GM12878 (cell line): ENCODE data around the gene SNX11. TPM values are rescaled to one million over a fixed set of nuclear protein-coding genes. Genes with fewer than 3 reads are reported as not detected.

Source experiments
- ATAC-seq: fragments of 200-7000 bp; cut with Tn5 transposase; 3 replicates; pipeline ENCODE4 v1.9.1; 2020; ENCODE audit warnings: mild to moderate bottlenecking, moderate library complexity
- BruUV-seq: library from RNA; stranded (reverse); fragments of 400-500 nt; replicated peaks from 2 replicates; lab custom pipeline; 2021; lab: Mats Ljungman, UMichigan
- CTCF ChIA-PET: fragments of 300-600 bp; sonication (Branson Sonifier 250); formaldehyde crosslinking; extraction: SDS; loops from one replicate; lab custom pipeline; 2021; ENCODE audit warnings: inconsistent platforms; lab: Yijun Ruan, JAX
- POLR2A ChIA-PET: fragments of 350-600 bp; formaldehyde crosslinking; extraction: SDS; loops from one replicate; lab custom pipeline; 2021; ENCODE audit warnings: inconsistent platforms; lab: Charles Lee
- RAD21 ChIA-PET: fragments of 300-600 bp; sonication (Branson Sonifier 250); formaldehyde crosslinking; loops from one replicate; lab custom pipeline; 2023; ENCODE audit warnings: antibody characterized with exemption; ENCODE audit not compliant: unreplicated experiment; lab: Charles Lee
- SMC1A ChIA-PET: fragments of 300-600 bp; sonication (Branson Sonifier 250); formaldehyde crosslinking; loops from one replicate; lab custom pipeline; 2023; ENCODE audit not compliant: unreplicated experiment, uncharacterized antibody; lab: Charles Lee
- DNase-seq: peaks from one replicate; pipeline ENCODE4 v3.0.0-alpha.2; 2011; ENCODE audit warnings: low read depth, low spot score
- FAIRE-seq: peaks from 3 replicates; lab custom pipeline; 2011; peaks lifted over from hg19 to GRCh38; lab: Jason Lieb, UNC
- H2AFZ ChIP-seq: 2 replicates; pipeline ENCODE4 v1.6.0; 2011; ENCODE audit warnings: low read depth, low read length, control low read depth; ENCODE audit not compliant: control insufficient read depth
- H3K27ac ChIP-seq: 2 replicates; pipeline ENCODE4 v1.5.1; 2011; ENCODE audit warnings: control low read depth; ENCODE audit not compliant: control insufficient read depth, insufficient read depth
- H3K27me3 ChIP-seq, 2 experiments: replicated peaks in 1 of 2; 2 replicates each; pipeline versions ENCODE4 v1.6.0 to v1.6.1; 2011; ENCODE audit warnings: low read length in 1 of 2; ENCODE audit not compliant: control insufficient read depth in 2 of 2, insufficient read depth in 2 of 2
- H3K36me3 ChIP-seq, 2 experiments: 2 replicates each; pipeline ENCODE4 v1.5.1; 2011; ENCODE audit warnings: low read length in 1 of 2; ENCODE audit not compliant: control insufficient read depth in 2 of 2, insufficient read depth in 2 of 2
- H3K4me1 ChIP-seq: 2 replicates; pipeline ENCODE4 v1.6.1; 2011; ENCODE audit warnings: mild to moderate bottlenecking, low read length, moderate library complexity, mixed read lengths; ENCODE audit not compliant: control insufficient read depth, insufficient read depth
- H3K4me2 ChIP-seq: 2 replicates; pipeline ENCODE4 v1.6.0; 2011; ENCODE audit warnings: control low read depth; ENCODE audit not compliant: control insufficient read depth, insufficient read depth
- H3K4me3 ChIP-seq: fragments of 200-600 bp; sonication (generic); 2 replicates; pipeline ENCODE4 v1.5.1; 2016
- H3K79me2 ChIP-seq: 2 replicates; pipeline ENCODE4 v1.6.0; 2011; ENCODE audit warnings: low read length; ENCODE audit not compliant: control insufficient read depth, insufficient read depth
- H3K9ac ChIP-seq: 2 replicates; pipeline ENCODE4 v1.8.0; 2011; ENCODE audit warnings: low read length, control low read depth, mixed read lengths; ENCODE audit not compliant: control insufficient read depth, insufficient read depth
- H3K9me3 ChIP-seq: replicated peaks from 3 replicates; pipeline ENCODE4 v1.5.1; 2011; ENCODE audit warnings: mild to moderate bottlenecking, low read length; ENCODE audit not compliant: control insufficient read depth, insufficient read depth
- H4K20me1 ChIP-seq: 2 replicates; pipeline ENCODE4 v1.6.0; 2011; ENCODE audit not compliant: control insufficient read depth, insufficient read depth
- BHLHE40 ChIP-seq, 2 experiments: fragments of 450-650 bp in 1 of 2; IDR thresholded peaks; 2 replicates each; pipeline ENCODE4 v1.6.1; 2011 to 2017; ENCODE audit warnings: low read depth in 2 of 2, borderline replicate concordance in 1 of 2, improper control_type of control experiment in 1 of 2, low read length in 1 of 2, mild to moderate bottlenecking in 1 of 2
- GATAD2B ChIP-seq: fragments of 450-650 bp; conservative IDR thresholded peaks from 2 replicates; pipeline ENCODE4 v1.6.1; 2017; ENCODE audit warnings: low read depth, mild to moderate bottlenecking, moderate library complexity
- MTA2 ChIP-seq: fragments of 450-650 bp; IDR thresholded peaks from 2 replicates; pipeline ENCODE4 v1.6.1; 2016; ENCODE audit warnings: low read depth, mild to moderate bottlenecking, moderate library complexity
- RCOR1 ChIP-seq: conservative IDR thresholded peaks from 2 replicates; pipeline ENCODE4 v1.6.1; 2012; ENCODE audit warnings: low read depth, low read length, improper control_type of control experiment
- RELA ChIP-seq: fragments of 450-650 bp; IDR thresholded peaks from 2 replicates; pipeline ENCODE4 v1.8.0; 2014; ENCODE audit warnings: borderline replicate concordance; ENCODE audit not compliant: partially characterized antibody
- SMC3 ChIP-seq: IDR thresholded peaks from 2 replicates; pipeline ENCODE4 v1.6.1; 2011; ENCODE audit warnings: low read length, improper control_type of control experiment, borderline replicate concordance
- SRF ChIP-seq, 2 experiments: IDR thresholded peaks; 2 replicates each; pipeline ENCODE4 v1.6.1; 2011; ENCODE audit warnings: low read depth in 2 of 2, low read length in 2 of 2, mild to moderate bottlenecking in 1 of 2, moderate library complexity in 1 of 2
- ZZZ3 ChIP-seq: IDR thresholded peaks from 2 replicates; pipeline ENCODE4 v1.6.1; 2011; ENCODE audit warnings: low read depth; ENCODE audit not compliant: control insufficient read depth, insufficient read length
- WGBS: methylation state at CpG from one replicate; pipeline ENCODE4 v1.1.6; 2016; ENCODE audit warnings: low lambda C conversion rate; ENCODE audit not compliant: insufficient replicate concordance, insufficient coverage; ENCODE audit errors: missing lambda C conversion rate; 5-methylcytosine and 5-hydroxymethylcytosine counted together
- in situ Hi-C: fragments of 300-500 bp; cut with MboI; formaldehyde crosslinking; loops from 9 replicates; pipeline ENCODE4 v1.14.3; 2018; ENCODE audit warnings: mixed read lengths
- intact Hi-C: fragments of 100-400 bp; cut with micrococcal nuclease; formaldehyde crosslinking; loops from one replicate; pipeline ENCODE4 v1.14.2; 2022; ENCODE audit not compliant: unreplicated experiment
- polyA plus RNA-seq, 11 experiments: library from polyadenylated mRNA; depleted of rRNA in 4 of 11; unstranded in 6 of 11; stranded (reverse) in 5 of 11; fragments of >200 nt; fragmentation: Nextera tagmentation in 4 of 11; fragmentation: Illumina TruSeq in 1 of 11; extraction: Ambion mirVana in 4 of 11; extraction: Trizol in 1 of 11; gene quantifications; 1 replicate in 1 of 11; 2 replicates in 10 of 11; pipeline versions ENCODE4 v1.2.1 to v1.2.3, GENCODE V29; 2011 to 2016; ENCODE audit warnings: inconsistent platforms in 2 of 11, missing spikeins in 2 of 11, low read depth in 1 of 11
- total RNA-seq, 4 experiments: library from RNA; depleted of rRNA in 3 of 4; stranded (reverse); fragments of >200 nt in 3 of 4; fragmentation: Illumina TruSeq in 1 of 4; extraction: Trizol in 1 of 4; gene quantifications; 2 replicates each; pipeline versions ENCODE4 v1.2.1 to v1.2.3, GENCODE V29; 2013 to 2021
- TF ChIP-seq, protein P1 (sequence below): fragments of 450-650 bp; IDR thresholded peaks from 2 replicates; pipeline ENCODE4 v1.6.1; 2017; ENCODE audit warnings: antibody characterized with exemption, mild to moderate bottlenecking, moderate library complexity
- TF ChIP-seq, protein P2 (sequence below): fragments of 450-650 bp; formaldehyde crosslinking; IDR thresholded peaks from 2 replicates; pipeline ENCODE4 v1.4.0; 2020; ENCODE audit warnings: mild to moderate bottlenecking, moderate library complexity

The SNX11 gene
- total and polyA plus RNA-seq, 10 of the 15 experiments (the other 5 are each of a cell fraction or from before 2014, with no cell fraction given), result 34.2 to 127 (median 61.8) TPM

DNA sequence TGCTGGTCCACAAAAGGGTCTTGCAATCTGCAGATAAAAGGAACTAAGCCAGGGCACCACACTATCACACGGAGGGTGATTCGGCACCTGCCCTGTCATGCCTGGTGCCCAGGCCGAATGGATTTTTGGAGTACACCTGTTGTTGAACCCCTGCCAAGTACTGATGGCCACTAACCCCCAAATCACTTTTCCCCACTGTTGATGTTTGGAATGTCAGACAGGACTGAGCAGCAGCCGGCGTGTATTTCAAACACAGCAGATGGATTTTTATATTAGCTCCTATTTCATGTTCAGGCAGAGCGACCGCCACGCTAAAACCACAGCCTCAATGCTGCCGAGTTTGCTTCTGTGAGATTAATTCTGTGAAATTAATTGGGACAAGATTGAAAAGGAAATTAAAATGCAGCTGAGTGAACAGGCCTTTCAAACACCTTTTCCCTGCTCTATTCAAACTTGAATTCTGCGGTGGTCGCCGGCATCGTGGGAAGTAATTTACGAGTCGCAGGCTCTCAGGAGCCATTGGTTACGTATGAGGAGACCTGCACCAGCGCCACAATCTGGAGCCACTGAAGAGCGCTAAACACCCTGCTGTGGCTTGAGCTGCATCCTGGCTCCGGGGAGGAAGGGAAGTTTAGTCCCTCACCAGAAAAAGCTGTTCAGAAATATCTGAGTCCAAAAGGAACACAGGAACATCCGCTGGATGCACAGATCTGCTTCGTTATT lies 48.5 kb downstream of the SNX11 start:
- intact Hi-C loops (loop anchor here (10.0 kb wide), 1 partner anchor 179 kb away; no protein-coding TSS in a partner anchor), in situ Hi-C loops (no loop called here)
- ChIA-PET SMC1A (interaction anchor here (0.6 to 1.1 kb wide), 2 partner anchors 140 to 152 kb away, joined by 3 read pairs; no protein-coding TSS in a partner anchor), POLR2A (interaction anchor here (1.7 kb wide), 1 partner anchor 20 kb away, joined by 3 read pairs; no protein-coding TSS in a partner anchor), RAD21 (no interaction called here), CTCF (interaction anchor here (0.7 kb wide), 1 partner anchor 152 kb away, joined by 3 read pairs; no protein-coding TSS in a partner anchor)
- WGBS, result 82% methylated on average over 21 of the region's 21 CpGs
- BruUV-seq, result no TSS peak
- Histone ChIP-seq H3K79me2 (no peaks in the 10 kb centered on the region), H3K9me3 (no peaks in the 10 kb centered on the region), H3K4me3 (no peak overlapping the region), H4K20me1 (no peaks in the 10 kb centered on the region), H3K9ac (no peak overlapping the region), H3K27ac (no peak overlapping the region), H3K27me3 (no peaks in the 10 kb centered on the region), H3K4me1 (no peaks in the 10 kb centered on the region), H2AFZ (no peak overlapping the region)
- DNase-seq (no peak), ATAC-seq (no peak)
- TF ChIP-seq GATAD2B (no peak), RELA (no peak), SRF (IDR thresholded peaks at IDR 0.05; ENCODE audit: low read depth in 2 of 2, low read length in 2 of 2) (no peak), SMC3 (no peak), MTA2 (no peak), ZZZ3 (no peak), BHLHE40 (IDR thresholded peaks at IDR 0.05; ENCODE audit: borderline replicate concordance in 1 of 2, low read depth in 2 of 2, low read length in 1 of 2) (no peak), RCOR1 (no peak)
- TF ChIP-seq, protein P1, sequence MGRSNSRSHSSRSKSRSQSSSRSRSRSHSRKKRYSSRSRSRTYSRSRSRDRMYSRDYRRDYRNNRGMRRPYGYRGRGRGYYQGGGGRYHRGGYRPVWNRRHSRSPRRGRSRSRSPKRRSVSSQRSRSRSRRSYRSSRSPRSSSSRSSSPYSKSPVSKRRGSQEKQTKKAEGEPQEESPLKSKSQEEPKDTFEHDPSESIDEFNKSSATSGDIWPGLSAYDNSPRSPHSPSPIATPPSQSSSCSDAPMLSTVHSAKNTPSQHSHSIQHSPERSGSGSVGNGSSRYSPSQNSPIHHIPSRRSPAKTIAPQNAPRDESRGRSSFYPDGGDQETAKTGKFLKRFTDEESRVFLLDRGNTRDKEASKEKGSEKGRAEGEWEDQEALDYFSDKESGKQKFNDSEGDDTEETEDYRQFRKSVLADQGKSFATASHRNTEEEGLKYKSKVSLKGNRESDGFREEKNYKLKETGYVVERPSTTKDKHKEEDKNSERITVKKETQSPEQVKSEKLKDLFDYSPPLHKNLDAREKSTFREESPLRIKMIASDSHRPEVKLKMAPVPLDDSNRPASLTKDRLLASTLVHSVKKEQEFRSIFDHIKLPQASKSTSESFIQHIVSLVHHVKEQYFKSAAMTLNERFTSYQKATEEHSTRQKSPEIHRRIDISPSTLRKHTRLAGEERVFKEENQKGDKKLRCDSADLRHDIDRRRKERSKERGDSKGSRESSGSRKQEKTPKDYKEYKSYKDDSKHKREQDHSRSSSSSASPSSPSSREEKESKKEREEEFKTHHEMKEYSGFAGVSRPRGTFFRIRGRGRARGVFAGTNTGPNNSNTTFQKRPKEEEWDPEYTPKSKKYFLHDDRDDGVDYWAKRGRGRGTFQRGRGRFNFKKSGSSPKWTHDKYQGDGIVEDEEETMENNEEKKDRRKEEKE, result no peak
- TF ChIP-seq, protein P2, sequence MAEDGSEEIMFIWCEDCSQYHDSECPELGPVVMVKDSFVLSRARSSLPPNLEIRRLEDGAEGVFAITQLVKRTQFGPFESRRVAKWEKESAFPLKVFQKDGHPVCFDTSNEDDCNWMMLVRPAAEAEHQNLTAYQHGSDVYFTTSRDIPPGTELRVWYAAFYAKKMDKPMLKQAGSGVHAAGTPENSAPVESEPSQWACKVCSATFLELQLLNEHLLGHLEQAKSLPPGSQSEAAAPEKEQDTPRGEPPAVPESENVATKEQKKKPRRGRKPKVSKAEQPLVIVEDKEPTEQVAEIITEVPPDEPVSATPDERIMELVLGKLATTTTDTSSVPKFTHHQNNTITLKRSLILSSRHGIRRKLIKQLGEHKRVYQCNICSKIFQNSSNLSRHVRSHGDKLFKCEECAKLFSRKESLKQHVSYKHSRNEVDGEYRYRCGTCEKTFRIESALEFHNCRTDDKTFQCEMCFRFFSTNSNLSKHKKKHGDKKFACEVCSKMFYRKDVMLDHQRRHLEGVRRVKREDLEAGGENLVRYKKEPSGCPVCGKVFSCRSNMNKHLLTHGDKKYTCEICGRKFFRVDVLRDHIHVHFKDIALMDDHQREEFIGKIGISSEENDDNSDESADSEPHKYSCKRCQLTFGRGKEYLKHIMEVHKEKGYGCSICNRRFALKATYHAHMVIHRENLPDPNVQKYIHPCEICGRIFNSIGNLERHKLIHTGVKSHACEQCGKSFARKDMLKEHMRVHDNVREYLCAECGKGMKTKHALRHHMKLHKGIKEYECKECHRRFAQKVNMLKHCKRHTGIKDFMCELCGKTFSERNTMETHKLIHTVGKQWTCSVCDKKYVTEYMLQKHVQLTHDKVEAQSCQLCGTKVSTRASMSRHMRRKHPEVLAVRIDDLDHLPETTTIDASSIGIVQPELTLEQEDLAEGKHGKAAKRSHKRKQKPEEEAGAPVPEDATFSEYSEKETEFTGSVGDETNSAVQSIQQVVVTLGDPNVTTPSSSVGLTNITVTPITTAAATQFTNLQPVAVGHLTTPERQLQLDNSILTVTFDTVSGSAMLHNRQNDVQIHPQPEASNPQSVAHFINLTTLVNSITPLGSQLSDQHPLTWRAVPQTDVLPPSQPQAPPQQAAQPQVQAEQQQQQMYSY, result no peak
- TF ChIP-seq, all 136 proteins: peak for 0
- no peak for FAIRE-seq
- H3K36me3 ChIP-seq, result peaks cover 2 to 3% of the 10 kb centered on the region in 2 experiments; a peak in 2 of 4 replicates
- no peak overlapping the region for H3K4me2 ChIP-seq
